Measurements from ENCODE around the gene CCHCR1.

The CCHCR1 gene

DNA sequence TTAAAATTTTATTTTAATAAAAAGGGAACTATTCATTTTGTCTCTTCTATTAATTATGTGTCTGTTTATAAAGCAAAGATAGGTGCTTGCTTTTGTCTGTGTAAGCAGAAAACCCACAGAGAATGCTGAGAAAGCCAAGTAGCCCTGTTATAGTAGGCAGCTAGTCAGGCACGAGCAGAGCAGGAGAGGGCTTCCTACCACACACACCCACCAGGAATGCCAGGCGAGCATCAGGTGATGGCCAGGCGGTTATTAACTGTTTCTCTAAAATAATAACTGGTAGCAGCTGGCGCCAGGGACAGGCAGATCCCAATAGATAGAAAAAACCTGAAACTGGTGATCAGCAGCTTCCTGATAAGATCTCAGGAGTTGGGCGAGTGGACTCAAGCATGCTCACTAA is 60.9 kb downstream of the CCHCR1 start:
- DNase-seq = peak; percentile 12

DNA sequence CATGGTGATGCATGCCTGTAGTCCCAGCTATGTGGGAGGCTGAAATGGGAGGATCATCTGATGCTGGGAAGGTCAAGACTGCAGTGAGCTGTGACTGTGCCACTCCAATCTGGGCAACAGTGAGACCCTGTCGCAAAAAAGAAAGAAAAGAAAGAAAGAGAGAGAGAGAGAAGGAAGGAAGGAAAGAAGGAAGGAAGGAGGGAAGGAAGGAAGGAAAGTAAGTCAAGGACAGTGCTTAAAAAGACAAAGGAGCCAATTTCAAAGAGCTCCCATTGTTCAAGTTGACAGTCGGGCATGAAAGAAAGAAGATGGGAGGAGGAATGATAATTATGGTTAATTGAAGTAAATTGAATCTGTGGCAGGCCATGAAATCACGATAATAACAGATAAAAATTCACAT is 61.4 kb downstream of the CCHCR1 start:
- DNase-seq = no peak

DNA sequence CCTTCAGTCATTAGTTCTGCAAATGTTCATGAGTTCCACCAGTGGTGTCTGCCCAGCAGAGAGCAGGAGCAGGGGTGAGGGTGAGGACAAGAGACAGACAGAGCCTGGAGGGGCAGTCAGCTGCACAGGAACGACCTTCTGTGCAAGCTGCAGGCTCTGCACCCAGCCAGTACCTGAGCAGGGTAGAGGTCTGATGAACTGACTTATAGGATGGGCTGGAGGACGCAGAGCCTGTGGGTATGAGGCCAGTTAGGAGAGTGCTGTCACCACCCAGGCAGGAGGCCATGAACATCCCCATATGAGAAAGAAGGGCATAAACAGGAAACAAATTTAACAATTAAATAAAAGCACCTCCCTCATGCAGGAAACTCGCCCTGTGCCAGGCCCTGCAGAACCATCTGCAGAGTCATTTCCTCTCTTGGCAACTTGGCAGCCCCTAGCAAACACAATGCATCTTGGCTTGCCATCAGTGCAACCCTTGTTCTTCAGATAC is 63.2 kb downstream of the CCHCR1 start:
- DNase-seq = peak; percentile 81

DNA sequence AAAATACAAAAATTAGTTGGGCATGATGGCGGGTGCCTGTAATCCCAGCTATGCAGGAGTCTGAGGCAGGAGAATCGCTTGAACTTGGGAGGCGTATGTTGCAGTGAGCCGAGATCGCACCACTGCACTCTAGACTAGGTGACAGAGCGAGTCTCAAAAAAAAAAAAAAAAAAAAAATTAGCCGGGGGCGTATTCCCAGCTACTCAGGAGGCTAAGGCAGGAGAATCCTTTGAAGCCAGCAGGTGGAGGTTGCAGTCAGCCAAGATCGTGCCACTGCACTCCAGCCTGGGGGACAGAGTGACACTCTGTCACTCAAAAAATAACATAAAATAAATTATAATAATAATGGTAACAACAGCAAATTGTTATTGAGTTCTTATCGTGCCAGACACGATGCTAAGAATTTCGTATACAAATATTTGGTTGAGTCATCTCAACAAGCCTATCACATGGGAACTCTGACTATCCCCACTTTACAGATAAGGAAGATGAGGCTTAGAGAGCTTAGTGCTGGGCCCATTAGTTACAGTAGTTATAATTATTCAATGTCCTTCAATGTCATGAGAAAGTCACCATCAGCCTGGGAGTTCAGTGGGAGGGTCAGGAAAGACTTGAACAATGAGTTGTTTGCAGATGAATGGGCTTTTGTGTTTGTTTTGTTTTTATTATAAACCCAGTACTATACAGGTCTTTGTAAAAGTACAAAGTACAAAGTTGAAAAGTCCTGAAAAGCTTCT is 64.7 kb downstream of the CCHCR1 start:
- DNase-seq = peak; percentile 57

All from hematopoietic multipotent progenitor cell treated with erythropoietin and hydrocortisone succinate and interleukin-3 and kit ligand, for 4 days (in vitro differentiated cells).